GM12872 (cell line): ENCODE results near the gene RNF227.

Source experiments
- TF ChIP-seq, protein P1 (sequence below): IDR thresholded peaks from 3 replicates; pipeline ENCODE4 v1.5.1; 2011; ENCODE audit warnings: low read depth, mild to moderate bottlenecking, low read length, moderate library complexity; ENCODE audit not compliant: insufficient read depth

Gene RNF227

DNA sequence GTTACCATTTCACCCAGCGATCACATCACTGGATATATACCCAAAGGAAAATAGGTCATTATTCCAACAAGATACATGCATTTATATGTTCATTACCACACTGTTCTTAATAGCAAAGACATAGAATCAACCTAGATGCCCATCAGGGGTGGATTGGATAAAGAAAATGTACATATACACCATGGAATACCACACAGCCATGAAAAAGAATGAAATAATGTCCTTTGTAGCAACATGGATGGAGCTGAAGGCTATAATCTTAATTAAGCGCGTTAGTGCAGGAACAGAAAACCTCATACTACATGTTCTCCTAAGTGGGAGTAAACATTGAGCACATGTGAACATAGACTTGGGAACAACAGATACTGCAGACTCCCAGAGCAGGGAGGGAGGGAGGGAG is 34.5 kb upstream of the RNF227 start:
- TF ChIP-seq, protein P1, sequence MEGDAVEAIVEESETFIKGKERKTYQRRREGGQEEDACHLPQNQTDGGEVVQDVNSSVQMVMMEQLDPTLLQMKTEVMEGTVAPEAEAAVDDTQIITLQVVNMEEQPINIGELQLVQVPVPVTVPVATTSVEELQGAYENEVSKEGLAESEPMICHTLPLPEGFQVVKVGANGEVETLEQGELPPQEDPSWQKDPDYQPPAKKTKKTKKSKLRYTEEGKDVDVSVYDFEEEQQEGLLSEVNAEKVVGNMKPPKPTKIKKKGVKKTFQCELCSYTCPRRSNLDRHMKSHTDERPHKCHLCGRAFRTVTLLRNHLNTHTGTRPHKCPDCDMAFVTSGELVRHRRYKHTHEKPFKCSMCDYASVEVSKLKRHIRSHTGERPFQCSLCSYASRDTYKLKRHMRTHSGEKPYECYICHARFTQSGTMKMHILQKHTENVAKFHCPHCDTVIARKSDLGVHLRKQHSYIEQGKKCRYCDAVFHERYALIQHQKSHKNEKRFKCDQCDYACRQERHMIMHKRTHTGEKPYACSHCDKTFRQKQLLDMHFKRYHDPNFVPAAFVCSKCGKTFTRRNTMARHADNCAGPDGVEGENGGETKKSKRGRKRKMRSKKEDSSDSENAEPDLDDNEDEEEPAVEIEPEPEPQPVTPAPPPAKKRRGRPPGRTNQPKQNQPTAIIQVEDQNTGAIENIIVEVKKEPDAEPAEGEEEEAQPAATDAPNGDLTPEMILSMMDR, result no peak

DNA sequence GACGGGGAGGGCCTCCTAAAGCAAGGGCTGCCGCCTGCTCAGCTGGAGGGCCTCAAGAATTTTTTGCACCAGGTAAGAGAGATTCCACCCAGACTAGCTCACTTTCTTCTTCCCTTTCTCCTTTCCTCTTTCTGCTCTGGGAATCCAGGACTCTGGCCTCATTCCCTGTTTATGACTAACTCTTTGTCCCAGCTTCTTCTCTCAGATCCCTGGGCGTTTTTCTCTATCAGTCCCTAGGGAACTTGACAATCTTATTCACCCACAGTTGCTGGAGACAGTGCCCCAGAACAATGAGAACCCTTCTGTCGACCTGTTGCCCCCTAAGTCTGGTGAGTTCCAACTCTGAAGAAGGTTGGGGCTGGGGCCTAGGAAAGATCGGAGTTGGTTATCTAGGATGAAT is 31.6 kb upstream of the RNF227 start:
- TF ChIP-seq, protein P1, result no peak

DNA sequence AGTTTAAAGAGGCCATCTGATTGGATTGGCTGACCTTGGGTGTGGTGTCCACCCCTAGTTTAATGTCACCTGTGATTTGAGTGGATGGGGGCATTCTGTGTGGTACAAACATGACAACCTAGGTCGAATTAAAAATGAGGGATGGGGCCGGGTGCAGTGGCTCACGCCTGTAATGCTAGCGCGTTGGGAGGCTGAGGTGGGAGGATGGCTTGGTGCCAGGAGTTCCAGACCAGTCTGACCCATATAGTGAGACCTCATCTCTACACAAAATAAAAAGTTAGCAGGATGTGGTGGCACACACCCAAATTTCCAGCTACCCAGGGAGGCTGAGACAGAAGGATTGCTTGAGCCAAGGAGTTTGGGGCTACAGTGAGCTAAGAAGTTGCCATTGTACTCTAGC is 30.4 kb upstream of the RNF227 start:
- TF ChIP-seq, protein P1, result no peak

DNA sequence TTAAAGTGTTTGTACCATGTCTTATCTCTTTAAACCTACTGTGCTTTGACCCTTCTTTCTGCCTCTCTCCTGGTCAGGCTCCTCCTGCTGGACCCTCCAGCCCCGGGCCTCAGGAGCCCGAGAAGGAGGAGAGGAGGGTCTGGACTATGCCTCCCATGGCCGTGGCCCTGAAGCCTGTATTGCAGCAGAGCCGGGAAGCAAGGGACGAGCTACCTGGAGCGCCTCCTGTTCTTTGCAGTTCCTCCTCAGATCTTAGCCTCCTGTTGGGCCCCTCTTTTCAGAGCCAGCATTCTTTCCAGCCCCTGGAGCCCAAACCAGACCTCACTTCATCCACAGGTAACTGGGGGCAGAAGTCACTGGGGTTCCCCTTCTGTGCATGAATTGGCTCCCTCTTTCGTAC is 29.6 kb upstream of the RNF227 start:
- TF ChIP-seq, protein P1, result no peak

DNA sequence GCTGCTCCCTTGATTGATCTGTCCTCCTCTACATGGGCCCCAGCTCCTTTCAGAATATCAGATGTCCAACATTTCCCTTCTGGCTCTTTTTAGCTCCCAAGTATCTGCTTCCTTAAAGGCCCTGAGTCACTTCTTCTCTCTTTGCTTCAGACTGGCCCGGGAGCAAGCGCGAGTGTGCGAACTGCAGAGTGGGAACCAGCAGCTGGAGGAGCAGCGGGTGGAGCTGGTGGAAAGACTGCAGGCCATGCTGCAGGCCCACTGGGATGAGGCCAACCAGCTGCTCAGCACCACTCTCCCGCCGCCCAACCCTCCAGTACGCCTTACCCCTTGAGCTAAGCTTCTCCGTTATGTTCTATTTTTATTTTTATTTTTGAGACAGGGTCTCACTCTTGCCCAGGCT is 28.2 kb upstream of the RNF227 start:
- TF ChIP-seq, protein P1, result no peak

DNA sequence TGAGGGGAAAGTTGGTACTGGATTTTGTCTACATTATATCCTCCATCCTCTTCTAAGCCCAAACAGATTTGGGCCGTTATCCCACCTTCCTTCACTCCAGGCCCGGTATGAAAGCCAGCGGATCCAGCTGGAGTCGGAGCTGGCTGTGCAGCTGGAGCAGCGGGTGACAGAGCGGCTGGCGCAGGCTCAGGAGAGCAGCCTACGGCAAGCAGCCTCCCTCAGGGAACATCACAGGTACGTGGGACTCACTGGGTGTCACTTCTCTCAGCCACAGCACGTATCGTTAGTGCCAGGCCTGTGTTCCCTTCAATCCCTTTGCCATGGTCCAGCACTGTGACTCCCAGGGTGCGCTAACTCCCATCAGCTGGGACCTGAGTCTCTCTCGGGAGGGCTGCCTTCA is 27.2 kb upstream of the RNF227 start:
- TF ChIP-seq, protein P1, result no peak

DNA sequence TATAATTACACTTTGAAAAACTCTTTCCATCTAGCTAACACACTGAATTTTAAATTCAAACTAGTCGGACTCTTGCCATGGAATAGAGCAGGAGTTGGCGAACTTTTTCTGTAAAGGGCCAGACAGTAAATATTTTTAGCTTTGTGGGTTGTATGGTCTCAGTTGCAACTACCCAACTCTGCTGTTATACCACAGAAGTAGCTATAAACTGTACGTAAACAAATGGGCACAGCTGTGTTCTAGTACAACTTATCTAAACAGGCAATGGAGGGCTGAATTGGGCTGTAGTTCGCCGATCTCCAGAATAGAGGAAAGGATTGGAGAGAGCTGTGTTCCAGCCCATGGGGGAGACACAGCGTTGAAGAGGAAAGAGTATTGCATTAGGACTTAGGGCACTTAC is 24.7 kb upstream of the RNF227 start:
- TF ChIP-seq, protein P1, result no peak

DNA sequence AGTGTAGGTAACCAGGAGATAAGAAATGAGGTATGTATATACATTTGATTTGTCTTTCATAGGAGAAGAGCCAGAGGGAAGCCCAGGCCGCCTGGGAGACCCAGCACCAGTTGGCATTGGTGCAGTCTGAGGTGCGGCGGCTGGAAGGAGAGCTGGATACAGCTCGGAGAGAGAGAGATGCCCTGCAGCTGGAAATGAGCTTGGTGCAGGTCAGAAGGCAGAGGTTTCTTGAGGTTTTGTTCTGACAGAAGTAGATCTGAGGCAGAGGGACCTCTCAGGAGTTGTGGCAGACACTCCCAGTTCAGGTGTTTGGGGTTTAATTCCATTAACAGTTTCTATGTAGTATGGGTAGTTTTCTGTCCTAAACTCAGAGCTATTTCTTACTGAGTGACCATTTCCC is 23.9 kb upstream of the RNF227 start:
- TF ChIP-seq, protein P1, result no peak
